ENCODE results near the gene ASB4.
A peak's percentile ranks its signal among the peaks of the same experiment; 100 is the strongest.
"Not testable (repeated sequence)": the region's sequence is repeated elsewhere in the genome, so short reads cannot be mapped to it uniquely, and the experiment has no call there.

Gene ASB4

GRCh38 chr7:95479992-95480624, 5.6 kb upstream of the ASB4 start:
- DNase-seq, result no peak

GRCh38 chr7:95481271-95482165, 4.2 kb upstream of the ASB4 start:
- DNase-seq, result no peak

- DNase-seq, result no peak
These were observed 3.3 kb upstream of the ASB4 start for GRCh38 chr7:95482424-95482823.

GRCh38 chr7:95490231-95490762, 4.6 kb downstream of the ASB4 start:
- no peak for DNase-seq

GRCh38 chr7:95491201-95491600, 5.5 kb downstream of the ASB4 start:
- no peak for DNase-seq

GRCh38 chr7:95491634-95492314, 6.0 kb downstream of the ASB4 start:
- DNase-seq, result peak; percentile 91

- DNase-seq, result no peak
These were observed 7.5 kb downstream of the ASB4 start for GRCh38 chr7:95493247-95493646.

GRCh38 chr7:95493844-95494243, 8.1 kb downstream of the ASB4 start:
- DNase-seq, result no peak

- no peak for DNase-seq
These were observed 15.6 kb downstream of the ASB4 start for GRCh38 chr7:95501261-95501832.

GRCh38 chr7:95502403-95502802, 16.7 kb downstream of the ASB4 start:
- DNase-seq, result no peak

GRCh38 chr7:95503271-95504131, 17.8 kb downstream of the ASB4 start:
- DNase-seq, result no peak

- not testable (repeated sequence) for DNase-seq
These were observed 18.4 kb downstream of the ASB4 start for GRCh38 chr7:95504132-95504588.

GRCh38 chr7:95508780-95509179, 23.0 kb downstream of the ASB4 start:
- no peak for DNase-seq

GRCh38 chr7:95509199-95509598, 23.5 kb downstream of the ASB4 start:
- peak; percentile 69 for DNase-seq

GRCh38 chr7:95511716-95512260, 26.0 kb downstream of the ASB4 start:
- DNase-seq, result peak; percentile 77

- DNase-seq, result no peak
These were observed 31.7 kb downstream of the ASB4 start for GRCh38 chr7:95517458-95517857.

- DNase-seq, result no peak
These were observed 32.1 kb downstream of the ASB4 start for GRCh38 chr7:95517870-95518269.

- DNase-seq, result no peak
These were observed 34.4 kb downstream of the ASB4 start for GRCh38 chr7:95520136-95520535.

GRCh38 chr7:95525503-95525902, 39.8 kb downstream of the ASB4 start:
- no peak for DNase-seq

- no peak for DNase-seq
These were observed 40.5 kb downstream of the ASB4 start for GRCh38 chr7:95526128-95526738.

Data from islet precursor cell (in vitro differentiated cells).